Right kidney (tissue), 9 donors: Measurements from ENCODE around the gene M1AP.

Source experiments
- DNase-seq: peaks from one replicate; pipeline ENCODE4 v3.0.0-alpha.2; 2016
- long read RNA-seq, 8 donors: transcript quantifications; one replicate each; lab custom pipeline, GENCODE V29; 2026

M1AP gene, protein sequence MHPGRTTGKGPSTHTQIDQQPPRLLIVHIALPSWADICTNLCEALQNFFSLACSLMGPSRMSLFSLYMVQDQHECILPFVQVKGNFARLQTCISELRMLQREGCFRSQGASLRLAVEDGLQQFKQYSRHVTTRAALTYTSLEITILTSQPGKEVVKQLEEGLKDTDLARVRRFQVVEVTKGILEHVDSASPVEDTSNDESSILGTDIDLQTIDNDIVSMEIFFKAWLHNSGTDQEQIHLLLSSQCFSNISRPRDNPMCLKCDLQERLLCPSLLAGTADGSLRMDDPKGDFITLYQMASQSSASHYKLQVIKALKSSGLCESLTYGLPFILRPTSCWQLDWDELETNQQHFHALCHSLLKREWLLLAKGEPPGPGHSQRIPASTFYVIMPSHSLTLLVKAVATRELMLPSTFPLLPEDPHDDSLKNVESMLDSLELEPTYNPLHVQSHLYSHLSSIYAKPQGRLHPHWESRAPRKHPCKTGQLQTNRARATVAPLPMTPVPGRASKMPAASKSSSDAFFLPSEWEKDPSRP
- long read RNA-seq, donor 1, result 0 reads
- long read RNA-seq, donor 2, result 0 reads
- long read RNA-seq, donor 3, result 0 reads
- long read RNA-seq, donor 4, result 0 reads
- long read RNA-seq, donor 5, result 0 reads
- long read RNA-seq, donor 6, result 0 reads
- long read RNA-seq, donor 7, result 0 reads
- long read RNA-seq, donor 8, result 0 reads

DNA sequence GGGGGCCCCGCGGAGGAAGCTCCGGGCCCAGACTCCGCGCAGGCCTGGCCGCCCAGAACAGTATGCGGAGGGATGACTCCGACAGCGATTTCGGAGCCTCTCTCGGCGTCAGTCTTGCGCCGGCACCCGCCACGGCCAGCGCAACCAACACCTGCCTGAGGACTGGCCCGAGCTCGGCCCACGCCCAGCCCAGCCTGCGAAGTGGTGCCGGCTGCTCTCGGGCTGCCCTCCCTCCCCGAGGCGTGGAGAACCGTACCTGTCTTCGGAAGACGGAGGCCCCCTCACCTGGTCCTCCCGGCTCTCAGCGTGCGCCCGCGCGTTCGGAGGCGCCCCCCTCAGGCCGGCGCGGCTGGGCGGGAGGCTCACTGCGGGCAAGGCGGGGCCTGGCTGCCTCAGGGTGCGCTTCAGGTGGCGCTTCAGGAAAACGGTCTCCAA is at the start of gene M1AP:
TSS of gene M1AP (minus strand) at position 322 of the 435 bp plus-strand sequence. CDS start 8,055 bp downstream, outside the sequence.
- peak; percentile 65 for DNase-seq

DNA sequence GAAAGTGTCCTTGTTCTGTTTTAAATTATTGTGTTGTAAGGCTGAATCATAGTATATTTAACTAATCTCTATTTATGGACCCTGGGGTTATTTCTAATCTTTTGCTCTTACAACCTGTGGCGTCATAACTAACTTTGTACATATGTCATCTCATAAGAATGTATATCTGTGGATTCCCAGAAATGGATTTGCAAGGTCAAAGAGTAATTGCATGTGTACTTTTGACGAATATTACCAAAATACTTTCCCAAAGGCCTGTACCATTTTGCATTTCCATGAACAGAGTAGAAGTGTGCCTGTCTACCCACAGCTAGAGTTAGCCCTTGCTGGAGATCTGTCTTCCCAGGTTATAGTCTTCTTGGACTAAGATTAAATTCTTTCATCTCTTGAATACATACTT is 48.7 kb upstream of the M1AP start:
- no peak for DNase-seq

DNA sequence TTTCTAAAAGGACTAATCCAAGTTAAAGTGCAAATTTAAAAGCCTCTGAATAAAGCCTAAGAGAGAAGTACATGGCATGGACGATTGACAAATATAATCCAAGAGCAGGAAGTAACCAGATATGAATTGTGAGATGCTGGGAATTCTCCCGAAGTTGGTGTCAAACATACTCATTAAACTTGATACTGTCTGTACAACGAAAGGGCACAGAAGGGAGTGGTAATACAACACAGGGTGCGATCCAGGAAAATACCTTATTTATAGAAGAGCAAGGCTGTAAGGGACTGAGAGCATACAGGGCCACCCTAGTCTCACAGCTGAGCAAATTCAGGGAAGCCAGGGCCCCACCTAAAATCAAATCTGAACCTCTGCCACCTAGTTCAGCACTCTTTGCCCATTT is 47.5 kb upstream of the M1AP start:
- no peak for DNase-seq

DNA sequence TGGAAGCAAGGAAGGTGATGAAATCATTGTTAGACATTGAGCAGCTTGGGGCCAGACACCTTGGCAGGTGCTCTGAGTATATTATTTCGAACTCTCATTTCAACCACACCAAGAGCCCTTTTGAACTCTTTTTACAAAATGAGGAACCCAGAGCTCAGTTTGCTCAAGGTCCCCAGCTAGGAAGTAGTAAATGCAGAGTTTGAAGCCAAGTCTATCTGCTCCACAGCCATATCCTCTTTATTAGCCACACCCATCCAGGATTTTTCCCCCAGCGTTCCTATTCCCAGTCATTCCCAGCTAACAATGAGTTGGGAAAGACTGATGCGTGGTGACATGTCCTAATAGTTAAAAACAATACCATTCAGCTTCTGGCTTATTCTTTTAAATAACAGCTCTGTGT is 46.2 kb upstream of the M1AP start:
- DNase-seq, result no peak

DNA sequence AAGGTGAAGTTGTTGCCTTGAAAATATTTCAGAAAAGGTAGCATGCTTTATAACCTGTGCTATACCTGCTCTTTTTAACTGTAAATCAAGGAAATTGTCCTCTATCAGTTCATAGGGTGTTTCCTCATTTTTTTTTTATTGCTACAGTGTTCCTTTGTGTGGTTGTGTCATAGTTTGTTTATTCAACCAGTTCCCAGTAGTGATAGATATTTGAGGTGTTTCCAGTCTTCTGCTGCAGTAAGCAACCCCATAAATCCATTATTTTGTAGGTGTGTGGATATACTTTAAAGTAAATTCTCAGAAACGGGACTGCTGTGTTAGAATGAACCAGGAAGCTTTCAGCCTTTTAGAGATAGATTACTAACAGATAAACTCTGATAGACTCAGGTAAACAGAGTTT is 45.5 kb upstream of the M1AP start:
- DNase-seq, result no peak

DNA sequence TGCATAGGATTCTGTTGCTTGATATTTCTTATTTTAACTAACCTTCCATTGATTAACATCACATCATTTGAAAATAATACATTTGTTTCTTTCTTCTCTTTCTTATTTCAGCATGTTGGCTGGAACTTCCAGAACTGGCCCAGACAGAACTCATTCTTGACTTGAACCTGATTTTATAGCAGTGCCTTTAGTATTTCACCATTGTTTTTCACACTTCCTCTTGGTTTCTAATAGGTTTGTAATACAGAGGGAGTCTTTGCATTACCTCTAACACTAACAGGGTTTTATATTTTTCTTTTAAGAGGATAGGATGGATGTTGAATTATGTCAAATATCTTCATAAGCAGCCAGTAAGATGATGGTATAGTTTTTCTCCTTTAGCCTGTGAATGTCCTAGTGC is 45.1 kb upstream of the M1AP start:
- DNase-seq, result no peak

DNA sequence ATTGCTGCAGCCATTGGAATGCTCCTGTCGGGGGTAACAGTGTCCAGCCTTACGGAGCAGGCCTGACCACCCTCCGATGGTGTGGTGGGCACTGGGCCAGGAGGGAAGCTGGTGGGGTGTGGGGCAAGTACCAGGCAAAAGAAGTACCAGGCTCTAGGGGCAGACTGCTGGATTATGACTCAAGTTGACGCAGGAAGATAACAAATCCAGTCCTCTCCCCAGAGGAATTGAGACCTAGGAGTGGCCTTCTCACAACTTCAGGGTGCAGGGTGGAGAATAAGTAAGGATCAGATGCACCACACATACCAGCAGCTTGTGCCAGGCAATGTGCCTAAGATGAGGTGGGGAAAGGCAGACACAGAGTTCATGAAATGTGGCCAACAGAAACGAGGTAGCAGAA is 43.8 kb upstream of the M1AP start:
- no peak for DNase-seq

DNA sequence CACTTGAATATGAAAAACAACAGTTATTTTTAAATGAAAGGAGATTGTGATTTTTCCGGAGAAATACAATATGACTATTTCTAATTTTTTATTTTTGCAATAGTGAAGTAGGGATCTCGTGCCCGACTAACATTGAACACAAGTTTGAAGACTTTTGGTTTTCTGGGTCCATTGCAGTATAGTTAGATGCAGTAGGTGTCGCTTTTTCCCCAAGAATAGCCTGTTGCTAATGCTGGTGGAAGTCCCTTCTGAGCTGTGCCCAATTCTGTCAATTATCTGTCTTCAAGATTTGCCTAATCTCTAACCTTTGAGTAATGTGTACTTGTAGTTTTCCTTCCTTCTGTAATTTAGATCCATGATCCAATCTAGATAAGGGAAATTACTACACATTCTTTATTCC is 42.4 kb upstream of the M1AP start:
- DNase-seq, result peak; percentile 13

DNA sequence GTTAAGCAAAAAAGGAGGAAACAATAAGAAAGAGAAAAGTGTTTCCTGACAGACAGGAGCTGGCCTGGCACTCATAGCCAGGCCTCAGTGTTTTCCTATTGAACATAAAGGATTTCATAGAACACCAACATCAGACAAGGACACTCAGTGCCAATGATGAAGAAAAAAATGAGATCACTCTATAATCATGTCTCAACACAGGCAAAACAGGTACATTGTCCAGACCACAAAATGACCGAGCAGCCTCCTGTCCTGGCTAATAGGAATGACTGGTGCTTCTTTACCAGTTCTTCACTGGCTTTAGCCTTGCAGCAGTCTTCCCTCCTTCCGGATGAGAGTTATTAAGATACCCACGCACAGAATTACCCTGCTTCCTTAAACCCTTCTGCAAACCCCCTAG is 41.5 kb upstream of the M1AP start:
- no peak for DNase-seq

DNA sequence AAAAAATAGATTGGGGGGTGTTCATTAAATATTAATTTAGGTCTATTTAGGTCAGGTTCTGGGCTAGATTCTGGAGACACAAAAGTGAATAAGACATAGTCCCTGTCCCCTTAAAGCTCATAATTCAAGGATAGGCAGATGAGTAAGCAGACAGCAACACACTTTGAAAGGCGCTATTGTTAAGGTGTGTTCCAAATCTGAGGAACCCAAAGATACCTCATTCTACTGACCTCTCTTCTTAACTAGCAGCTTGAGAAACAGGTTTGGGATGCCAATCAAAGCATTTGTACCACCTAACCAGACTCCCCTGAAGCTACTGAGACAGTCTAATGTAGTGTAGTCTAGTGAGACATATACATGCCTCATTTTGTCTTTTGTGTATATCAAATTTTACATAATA is 40.8 kb upstream of the M1AP start:
- no peak for DNase-seq

DNA sequence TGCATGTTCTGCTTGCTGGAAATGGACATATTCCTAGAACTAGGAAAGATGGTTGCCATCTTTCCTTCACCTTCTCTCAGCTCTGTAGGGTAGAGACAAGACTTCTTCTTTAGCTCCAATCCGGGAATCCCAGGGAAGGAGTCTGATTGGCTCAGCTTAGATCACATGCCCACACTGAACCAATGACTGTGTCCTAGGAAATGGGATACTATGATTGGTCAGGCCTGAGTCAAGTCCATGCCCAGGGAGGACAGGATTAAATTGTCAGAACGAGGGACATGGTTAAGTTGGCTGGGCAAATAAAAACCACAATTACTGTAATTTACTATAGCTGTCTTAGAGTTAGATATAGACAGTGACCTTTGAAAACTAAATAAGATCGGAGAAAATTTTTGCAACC is 37.3 kb upstream of the M1AP start:
- DNase-seq, result no peak

DNA sequence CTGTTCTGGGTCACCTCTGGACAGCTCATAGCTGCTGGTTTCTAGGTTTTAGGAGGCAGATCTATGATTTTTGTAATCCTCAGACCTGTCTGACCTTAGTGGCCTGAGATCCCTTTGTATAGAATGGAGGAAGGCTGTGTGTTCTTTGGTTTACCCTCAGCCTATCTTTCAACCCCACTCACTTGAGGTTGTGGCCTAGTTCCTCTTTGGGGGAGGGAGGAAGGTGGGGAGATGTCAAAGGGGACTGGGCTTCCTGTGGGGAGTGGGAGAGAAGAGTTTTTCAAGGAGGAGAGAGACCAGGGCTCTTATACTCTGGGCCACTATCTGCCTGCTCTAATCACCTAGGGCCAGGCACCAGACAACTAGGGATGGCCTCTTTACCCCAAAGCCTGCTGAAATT is 34.4 kb upstream of the M1AP start:
- DNase-seq, result no peak

DNA sequence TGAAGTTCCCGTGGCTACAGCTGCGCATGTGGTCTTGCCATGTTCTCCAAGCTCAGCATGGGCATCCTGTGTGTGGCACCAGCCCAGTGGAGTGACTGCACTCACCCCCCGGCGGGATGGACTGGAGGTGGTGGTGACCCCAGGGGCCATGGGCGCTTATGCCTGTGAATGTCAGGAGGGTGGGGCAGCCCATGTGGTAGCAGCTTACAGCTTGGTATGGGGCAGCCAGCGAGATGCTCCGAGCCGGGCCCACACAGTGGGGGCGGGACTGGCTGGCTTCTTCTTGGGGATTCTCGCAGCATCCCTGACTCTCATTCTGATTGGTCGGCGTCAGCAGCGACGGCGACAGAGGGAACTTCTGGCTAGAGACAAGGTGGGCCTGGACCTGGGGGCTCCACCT is 31.5 kb upstream of the M1AP start:
- DNase-seq, result no peak

DNA sequence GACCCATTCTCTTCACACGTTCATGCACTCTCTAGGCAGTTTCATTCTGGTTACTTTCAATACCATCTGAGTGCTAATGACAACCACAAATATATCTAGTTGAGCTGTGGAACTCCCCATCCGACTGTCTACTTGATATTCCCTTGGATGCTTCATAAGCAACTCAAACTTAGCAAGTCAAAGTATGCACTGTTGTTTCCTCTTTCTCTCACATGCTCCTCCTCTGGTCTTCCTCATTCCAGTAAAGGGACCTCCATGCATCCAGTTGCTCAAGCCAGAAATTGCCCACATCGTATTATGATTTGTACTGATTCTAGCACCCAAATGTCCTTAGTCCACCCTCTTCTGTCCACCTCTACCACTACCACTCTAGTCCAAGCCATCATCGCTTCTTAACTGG is 28.2 kb upstream of the M1AP start:
- DNase-seq, result no peak

DNA sequence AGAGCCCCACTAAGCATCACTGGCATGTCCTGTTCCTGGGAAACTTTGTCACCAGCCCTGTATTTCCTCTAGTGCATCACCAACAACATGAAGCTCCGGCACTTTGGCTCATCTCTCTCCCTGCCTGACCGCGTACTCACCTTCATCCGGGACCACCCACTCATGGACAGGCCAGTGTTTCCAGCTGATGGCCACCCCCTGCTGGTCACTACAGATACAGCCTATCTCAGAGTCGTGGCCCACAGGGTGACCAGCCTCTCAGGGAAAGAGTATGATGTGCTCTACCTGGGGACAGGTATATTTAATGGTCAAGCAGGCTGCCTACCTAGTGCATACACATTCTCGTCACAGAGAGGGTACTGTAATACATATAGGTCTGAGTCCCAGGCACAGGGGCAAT is 27.0 kb upstream of the M1AP start:
- DNase-seq, result no peak

DNA sequence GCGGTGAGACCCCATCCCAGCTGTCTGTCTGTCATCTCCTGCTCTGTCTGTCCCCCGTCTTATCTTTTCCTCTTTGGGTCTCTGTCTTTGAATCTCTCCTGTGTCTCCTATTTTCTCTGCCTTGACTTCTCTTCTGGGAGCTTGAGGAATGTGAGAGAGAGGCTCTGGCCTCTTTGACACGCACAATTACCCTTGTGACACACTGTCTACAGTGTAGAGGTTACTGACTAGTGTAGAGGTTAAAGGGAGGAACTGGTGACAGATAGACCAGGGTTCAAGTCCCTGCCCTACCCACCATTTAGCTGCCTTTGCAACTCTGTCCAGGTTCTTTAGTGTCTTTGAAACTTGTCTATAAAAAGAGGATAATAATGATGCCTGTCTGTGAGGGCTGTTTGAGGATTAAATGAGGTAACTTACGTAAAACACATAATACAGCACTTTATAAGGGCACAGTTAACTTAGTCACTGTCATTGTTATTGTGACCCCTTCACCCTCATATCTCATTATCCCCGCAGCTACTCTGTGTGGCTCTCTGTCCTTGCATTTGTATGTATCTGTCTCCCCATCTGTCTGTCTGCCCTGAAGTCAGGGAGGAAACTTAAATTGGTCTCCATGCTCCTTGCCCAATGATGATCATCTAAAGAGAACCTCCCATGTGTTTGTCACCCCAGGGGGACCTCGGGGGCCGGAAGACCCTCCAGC is 25.8 kb upstream of the M1AP start:
- DNase-seq, result no peak

DNA sequence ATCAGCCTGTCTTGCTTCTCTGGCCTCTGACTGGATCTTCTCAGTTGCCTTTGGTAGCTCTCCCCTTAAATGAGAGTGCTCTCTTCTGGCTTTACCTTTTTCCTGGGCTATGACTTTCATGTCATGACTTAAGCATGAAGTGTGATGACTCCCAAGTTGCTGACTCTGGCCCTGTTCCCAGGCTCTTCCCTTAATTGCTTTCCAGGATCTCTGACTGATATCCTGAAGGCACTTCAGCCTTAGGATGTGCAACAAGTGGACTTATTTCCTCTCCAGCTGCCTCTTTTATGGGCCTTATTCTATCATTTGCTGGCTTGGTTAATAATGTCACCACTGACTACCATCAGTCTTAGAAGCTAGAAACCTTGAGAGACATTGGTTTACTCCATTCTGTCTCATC is 23.3 kb upstream of the M1AP start:
- no peak for DNase-seq

DNA sequence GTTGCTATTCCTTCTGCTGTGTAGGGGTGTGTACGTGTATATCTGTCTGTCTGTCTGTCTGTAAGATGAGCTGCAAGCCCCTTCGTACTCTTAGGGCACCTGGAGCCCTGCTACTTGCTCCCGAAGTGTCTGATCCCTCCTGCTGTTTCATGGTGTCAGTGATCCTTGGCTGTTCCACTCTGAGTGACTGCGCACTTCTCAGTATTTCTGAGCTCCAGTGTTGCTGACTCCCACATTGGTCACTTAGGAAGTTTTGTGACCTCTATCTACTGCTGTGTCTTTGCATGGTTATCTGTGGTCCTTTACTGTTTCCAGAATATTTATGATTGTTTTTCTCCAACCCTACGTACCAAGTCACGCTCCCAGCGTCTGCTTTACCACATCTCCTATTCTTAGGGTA is 22.1 kb upstream of the M1AP start:
- no peak for DNase-seq

DNA sequence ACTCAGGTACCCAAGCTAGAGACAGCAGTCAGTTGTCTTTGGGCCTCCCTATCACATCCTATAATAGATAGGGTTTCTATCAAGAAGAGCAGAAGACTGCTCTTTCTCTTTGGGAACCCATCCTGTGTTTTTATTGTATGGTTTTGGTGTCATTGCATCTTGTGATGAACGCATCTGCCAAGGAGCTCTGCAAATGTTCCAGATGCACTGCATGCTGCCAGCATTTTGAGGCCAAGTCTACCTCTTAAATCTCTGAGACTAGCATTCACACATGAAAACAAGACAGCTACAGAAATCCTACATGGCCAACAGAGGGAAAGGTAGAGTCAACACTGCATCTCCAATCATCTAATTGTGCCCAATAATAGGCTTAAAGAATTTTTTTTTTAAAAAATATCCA is 20.0 kb upstream of the M1AP start:
- no peak for DNase-seq

DNA sequence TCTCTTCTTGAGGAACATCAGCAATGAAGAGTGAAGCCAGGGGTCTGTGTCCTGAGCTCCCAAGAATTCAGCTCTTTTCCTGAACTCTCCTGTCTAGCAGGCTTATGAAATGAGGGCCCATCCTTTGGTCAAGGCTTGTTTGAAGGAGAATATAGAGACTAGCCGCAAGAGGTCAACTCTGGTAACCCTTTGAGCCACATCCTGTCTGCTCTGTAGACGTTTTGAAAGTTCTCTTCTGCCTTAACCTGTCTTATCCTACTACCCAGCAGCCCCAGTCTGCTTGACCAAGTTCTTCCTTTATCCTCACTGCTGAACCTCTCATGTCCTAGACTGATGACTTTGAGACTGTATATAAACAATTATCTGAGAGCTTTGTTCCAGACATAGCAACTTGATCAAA is 11.3 kb upstream of the M1AP start:
- no peak for DNase-seq

DNA sequence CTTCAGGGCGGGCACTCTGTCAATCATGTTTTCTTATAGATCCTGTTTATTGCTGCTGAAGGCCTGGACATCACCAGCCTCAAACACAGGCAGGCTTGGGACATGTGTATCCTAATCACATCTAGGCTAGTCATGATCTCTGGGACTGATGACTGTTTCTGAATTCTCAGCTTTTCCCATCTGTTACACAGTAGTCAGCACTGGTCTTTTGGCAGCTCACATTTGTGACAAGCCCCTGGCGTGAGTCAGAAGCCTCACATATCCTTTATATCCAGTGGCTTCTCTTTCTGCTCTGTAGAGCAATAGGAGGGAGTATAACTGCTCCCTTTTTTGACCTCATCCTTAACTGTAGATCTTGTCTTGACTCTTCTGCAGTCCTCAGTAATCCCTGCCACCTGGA is 10.4 kb upstream of the M1AP start:
- DNase-seq, result no peak

DNA sequence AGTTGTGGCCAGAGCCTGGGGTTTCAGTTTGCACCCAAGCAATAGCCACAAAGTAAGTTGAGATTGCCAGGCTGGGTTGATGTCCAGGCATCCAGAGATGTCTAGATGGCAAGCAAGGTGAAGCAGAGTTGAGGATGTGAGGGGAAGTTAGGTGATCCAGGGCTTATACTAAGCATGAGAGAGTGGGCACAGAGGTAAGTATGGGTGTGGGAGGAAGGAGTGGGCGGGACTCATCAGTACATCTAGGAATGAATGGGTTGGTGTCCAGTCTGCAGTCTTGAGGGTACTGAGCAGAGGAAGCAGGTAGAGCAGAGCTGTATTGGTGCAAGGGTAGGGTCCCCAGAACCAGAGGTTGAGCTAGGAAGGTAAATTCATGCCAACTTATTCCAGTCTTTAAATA is 7.4 kb upstream of the M1AP start:
- DNase-seq, result no peak
